Caco-2 (cell line): ENCODE measurements around the gene ASF1B. TPM values are rescaled to one million over a fixed set of nuclear protein-coding genes. Genes with fewer than 3 reads are reported as not detected.
"Not testable (repeated sequence)": the region's sequence is repeated elsewhere in the genome, so short reads cannot be mapped to it uniquely, and the experiment has no call there.

Experiments
- BruUV-seq: library from RNA; stranded (reverse); fragments of 400-500 nt; replicated peaks from 2 replicates; lab custom pipeline; 2021; lab: Mats Ljungman, UMichigan
- CTCF ChIA-PET: fragments of 300-600 bp; sonication (Branson Sonifier 250); formaldehyde crosslinking; loops from one replicate; lab custom pipeline; 2022; ENCODE audit warnings: antibody characterized with exemption; lab: Charles Lee
- POLR2A ChIA-PET: fragments of 300-600 bp; sonication (Branson Sonifier 250); formaldehyde crosslinking; loops from one replicate; lab custom pipeline; 2022; ENCODE audit warnings: antibody characterized with exemption; lab: Charles Lee
- DNase-seq, 2 experiments: peaks; one replicate each; pipeline versions ENCODE4 v3.0.0 to v3.0.0-alpha.2; 2020 to 2022
- H3K27me3 ChIP-seq: replicated peaks from 2 replicates; pipeline ENCODE4 v1.6.0; 2011; ENCODE audit warnings: low read length; ENCODE audit not compliant: control insufficient read depth, insufficient read depth
- H3K36me3 ChIP-seq: 2 replicates; pipeline ENCODE4 v1.5.1; 2011; ENCODE audit warnings: low read length; ENCODE audit not compliant: control insufficient read depth, insufficient read depth
- H3K4me1 ChIP-seq: fragments of 250-450 bp; sonication (Bioruptor Pico); 2 replicates; pipeline ENCODE4 v1.5.1; 2020; ENCODE audit warnings: mild to moderate bottlenecking
- H3K4me3 ChIP-seq: 2 replicates; pipeline ENCODE4 v1.5.1; 2011; ENCODE audit warnings: low read depth, mild to moderate bottlenecking, control low read depth, low read length
- H3K9me3 ChIP-seq: fragments of 250-450 bp; sonication (Bioruptor Pico); 2 replicates; pipeline ENCODE4 v1.5.1; 2020; ENCODE audit warnings: mild to moderate bottlenecking, moderate library complexity
- H3K27ac Mint-ChIP-seq: one replicate; pipeline ENCODE4 v1.8.0; 2022; ENCODE audit warnings: mixed read lengths; ENCODE audit not compliant: unreplicated experiment
- H3K27me3 Mint-ChIP-seq: one replicate; pipeline ENCODE4 v1.8.0; 2022; ENCODE audit warnings: mixed read lengths; ENCODE audit not compliant: insufficient read depth, unreplicated experiment
- H3K36me3 Mint-ChIP-seq: one replicate; pipeline ENCODE4 v1.8.0; 2022; ENCODE audit warnings: mild to moderate bottlenecking, mixed read lengths; ENCODE audit not compliant: insufficient read depth, unreplicated experiment
- H3K4me1 Mint-ChIP-seq: one replicate; pipeline ENCODE4 v1.8.0; 2022; ENCODE audit warnings: low read depth, mixed read lengths; ENCODE audit not compliant: unreplicated experiment
- H3K4me3 Mint-ChIP-seq: one replicate; pipeline ENCODE4 v1.8.0; 2022; ENCODE audit warnings: mild to moderate bottlenecking, moderate library complexity, mixed read lengths; ENCODE audit not compliant: unreplicated experiment
- H3K9me3 Mint-ChIP-seq: one replicate; pipeline ENCODE4 v1.8.0; 2022; ENCODE audit warnings: mixed read lengths; ENCODE audit not compliant: unreplicated experiment
- intact Hi-C: fragments of 100-400 bp; cut with micrococcal nuclease; formaldehyde crosslinking; loops from one replicate; pipeline ENCODE4 v1.10.0; 2022; ENCODE audit not compliant: unreplicated experiment
- total RNA-seq: library from RNA; stranded (reverse); gene quantifications from 2 replicates; pipeline ENCODE4 v1.2.3, GENCODE V29; 2022
- TF ChIP-seq, protein P1 (sequence below), 2 experiments: fragments of 200-600 bp in 1 of 2; IDR thresholded peaks; 1 replicate in 1 of 2; 2 replicates in 1 of 2; pipeline versions ENCODE4 v1.5.1 to v1.8.0; 2011 to 2022; ENCODE audit warnings: antibody characterized with exemption in 1 of 2, control low read depth in 1 of 2, inconsistent platforms in 1 of 2, low read depth in 1 of 2, low read length in 1 of 2, mild to moderate bottlenecking in 1 of 2, moderate library complexity in 1 of 2; ENCODE audit not compliant: insufficient read depth in 1 of 2, severe bottlenecking in 1 of 2, unreplicated experiment in 1 of 2

ASF1B gene
- total RNA-seq, 1 experiment from 2014 or later: 40.2 TPM

- intact Hi-C loops: no loop called here
- H3K4me1 ChIP-seq: no peaks in the 10 kb centered on the region
- BruUV-seq: no TSS peak
- DNase-seq: no peak
- TF ChIP-seq, protein P1, sequence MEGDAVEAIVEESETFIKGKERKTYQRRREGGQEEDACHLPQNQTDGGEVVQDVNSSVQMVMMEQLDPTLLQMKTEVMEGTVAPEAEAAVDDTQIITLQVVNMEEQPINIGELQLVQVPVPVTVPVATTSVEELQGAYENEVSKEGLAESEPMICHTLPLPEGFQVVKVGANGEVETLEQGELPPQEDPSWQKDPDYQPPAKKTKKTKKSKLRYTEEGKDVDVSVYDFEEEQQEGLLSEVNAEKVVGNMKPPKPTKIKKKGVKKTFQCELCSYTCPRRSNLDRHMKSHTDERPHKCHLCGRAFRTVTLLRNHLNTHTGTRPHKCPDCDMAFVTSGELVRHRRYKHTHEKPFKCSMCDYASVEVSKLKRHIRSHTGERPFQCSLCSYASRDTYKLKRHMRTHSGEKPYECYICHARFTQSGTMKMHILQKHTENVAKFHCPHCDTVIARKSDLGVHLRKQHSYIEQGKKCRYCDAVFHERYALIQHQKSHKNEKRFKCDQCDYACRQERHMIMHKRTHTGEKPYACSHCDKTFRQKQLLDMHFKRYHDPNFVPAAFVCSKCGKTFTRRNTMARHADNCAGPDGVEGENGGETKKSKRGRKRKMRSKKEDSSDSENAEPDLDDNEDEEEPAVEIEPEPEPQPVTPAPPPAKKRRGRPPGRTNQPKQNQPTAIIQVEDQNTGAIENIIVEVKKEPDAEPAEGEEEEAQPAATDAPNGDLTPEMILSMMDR (IDR thresholded peaks at IDR 0.05; ENCODE audit: insufficient read depth in 1 of 2, low read depth in 1 of 2, low read length in 1 of 2, severe bottlenecking in 1 of 2, unreplicated experiment in 1 of 2): no peak
- ChIA-PET CTCF (no interaction called here), POLR2A (interaction anchor here (0.6 kb wide), 1 partner anchor 281 kb away, joined by 4 read pairs; no protein-coding TSS in a partner anchor)
- no peaks in the 10 kb centered on the region for H3K36me3 ChIP-seq
- Mint-ChIP-seq H3K9me3 (no peaks in the 10 kb centered on the region), H3K36me3 (no peaks in the 10 kb centered on the region), H3K27ac (no peak overlapping the region), H3K4me1 (no peaks in the 10 kb centered on the region), H3K27me3 (no peaks in the 10 kb centered on the region), H3K4me3 (no peak overlapping the region)
- H3K27me3 ChIP-seq: no peaks in the 10 kb centered on the region
- no peak overlapping the region for H3K4me3 ChIP-seq
- H3K9me3 ChIP-seq: no peaks in the 10 kb centered on the region
These were observed 47.5 kb upstream of the ASF1B start for GRCh38 chr19:14183741-14184350.

- Histone ChIP-seq H3K27me3 (no peaks in the 10 kb centered on the region), H3K4me3 (no peak overlapping the region), H3K36me3 (no peaks in the 10 kb centered on the region), H3K4me1 (no peaks in the 10 kb centered on the region), H3K9me3 (no peaks in the 10 kb centered on the region)
- Mint-ChIP-seq H3K4me1 (no peaks in the 10 kb centered on the region), H3K9me3 (no peaks in the 10 kb centered on the region), H3K36me3 (no peaks in the 10 kb centered on the region), H3K4me3 (no peak overlapping the region), H3K27me3 (no peaks in the 10 kb centered on the region), H3K27ac (no peak overlapping the region)
- DNase-seq: no peak
- ChIA-PET POLR2A (no interaction called here), CTCF (no interaction called here)
- BruUV-seq: no TSS peak
- intact Hi-C loops: no loop called here
- TF ChIP-seq, protein P1 (IDR thresholded peaks at IDR 0.05; ENCODE audit: insufficient read depth in 1 of 2, low read depth in 1 of 2, low read length in 1 of 2, severe bottlenecking in 1 of 2, unreplicated experiment in 1 of 2): no peak
These were observed 46.1 kb upstream of the ASF1B start for GRCh38 chr19:14182476-14182875.

DNA sequence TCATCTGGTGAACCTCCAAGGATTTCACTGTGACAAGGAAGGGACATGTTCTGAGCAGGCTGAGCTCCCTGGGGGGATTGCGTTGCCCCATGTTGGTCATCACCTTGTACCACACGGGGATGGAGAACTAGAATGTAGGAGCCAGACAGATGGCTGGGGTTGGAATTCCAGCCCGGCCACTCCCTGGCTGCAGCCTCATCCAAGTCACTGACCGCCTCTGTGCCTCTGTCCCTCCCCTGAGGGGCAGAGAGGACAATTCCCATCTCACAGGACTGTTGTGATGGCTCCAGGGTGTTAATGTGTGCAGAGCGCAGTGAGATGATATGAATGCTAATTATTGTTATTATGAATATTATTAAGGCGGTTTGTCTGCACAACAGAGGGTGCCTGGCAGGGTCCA lies 45.5 kb upstream of the ASF1B start:
- Mint-ChIP-seq H3K36me3 (no peaks in the 10 kb centered on the region), H3K4me1 (no peaks in the 10 kb centered on the region), H3K9me3 (no peaks in the 10 kb centered on the region), H3K27ac (no peak overlapping the region), H3K27me3 (no peaks in the 10 kb centered on the region), H3K4me3 (no peak overlapping the region)
- Histone ChIP-seq H3K9me3 (no peaks in the 10 kb centered on the region), H3K36me3 (no peaks in the 10 kb centered on the region), H3K4me1 (no peaks in the 10 kb centered on the region), H3K27me3 (no peaks in the 10 kb centered on the region), H3K4me3 (no peak overlapping the region)
- POLR2A ChIA-PET: no interaction called here
- DNase-seq: no peak
- no TSS peak for BruUV-seq
- CTCF ChIA-PET: no interaction called here
- intact Hi-C loops: no loop called here
- TF ChIP-seq, protein P1 (IDR thresholded peaks at IDR 0.05; ENCODE audit: insufficient read depth in 1 of 2, low read depth in 1 of 2, low read length in 1 of 2, severe bottlenecking in 1 of 2, unreplicated experiment in 1 of 2): no peak

- H3K4me3 ChIP-seq, CTCF ChIA-PET, H3K36me3 ChIP-seq, H3K9me3 ChIP-seq, BruUV-seq, H3K4me1 Mint-ChIP-seq, H3K36me3 Mint-ChIP-seq, H3K27me3 Mint-ChIP-seq, H3K27ac Mint-ChIP-seq, H3K4me3 Mint-ChIP-seq, POLR2A ChIA-PET, DNase-seq, H3K27me3 ChIP-seq, H3K4me1 ChIP-seq, intact Hi-C loops, H3K9me3 Mint-ChIP-seq: not testable (repeated sequence)
These were observed 44.8 kb upstream of the ASF1B start for GRCh38 chr19:14181199-14181598.
